Transverse colon (tissue), 4 donors: ENCODE data around the gene TSC22D4.

ENCODE experiments used
- EP300 ChIP-seq: sonication (generic); formaldehyde crosslinking; IDR thresholded peaks from one replicate; pipeline ENCODE4 v1.6.1; 2017; ENCODE audit warnings: antibody characterized with exemption, low read depth
- POLR2A ChIP-seq: fragments of 450-650 bp; IDR thresholded peaks from one replicate; pipeline ENCODE4 v1.6.1; 2016; ENCODE audit warnings: antibody characterized with exemption, mild to moderate bottlenecking, moderate library complexity
- POLR2AphosphoS5 ChIP-seq, 3 donors: sonication (generic); formaldehyde crosslinking; IDR thresholded peaks; one replicate each; pipeline ENCODE4 v1.6.1; 2016; ENCODE audit warnings: antibody characterized with exemption in 3 of 3
- TF ChIP-seq, protein P1 (sequence below), 5 experiments: fragments of 200-600 bp in 3 of 5; fragments of 450-650 bp in 2 of 5; sonication (generic) in 3 of 5; IDR thresholded peaks; 1 replicate in 2 of 5; 2 replicates in 3 of 5; pipeline ENCODE4 v1.5.1; 2016 to 2017; ENCODE audit warnings: antibody characterized with exemption in 5 of 5, inconsistent platforms in 3 of 5, mild to moderate bottlenecking in 2 of 5, moderate library complexity in 1 of 5

DNA sequence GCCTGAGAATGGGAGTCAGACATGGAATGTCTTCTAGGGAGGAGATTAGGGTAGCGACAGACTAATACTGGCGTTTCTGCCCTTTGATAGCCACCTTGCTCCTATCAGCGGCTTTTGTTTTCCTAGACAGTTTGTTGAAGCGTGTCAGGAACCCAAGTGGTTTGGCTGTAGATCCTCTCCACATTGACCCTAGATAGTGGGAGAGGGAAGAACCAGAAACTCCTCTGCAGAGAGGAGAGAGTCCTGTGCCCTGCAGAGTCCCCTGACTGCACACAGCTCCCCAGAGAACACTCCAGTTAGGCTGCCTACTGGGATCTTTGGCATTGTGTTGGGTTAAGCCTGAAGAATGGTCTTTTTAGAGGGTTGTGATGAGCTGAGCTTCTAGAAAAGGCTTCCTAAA, 47.0 kb downstream of the TSC22D4 start:
- TF ChIP-seq POLR2AphosphoS5 (IDR thresholded peaks at IDR 0.05) (no peak), POLR2A (no peak), EP300 (no peak)
- TF ChIP-seq, protein P1, sequence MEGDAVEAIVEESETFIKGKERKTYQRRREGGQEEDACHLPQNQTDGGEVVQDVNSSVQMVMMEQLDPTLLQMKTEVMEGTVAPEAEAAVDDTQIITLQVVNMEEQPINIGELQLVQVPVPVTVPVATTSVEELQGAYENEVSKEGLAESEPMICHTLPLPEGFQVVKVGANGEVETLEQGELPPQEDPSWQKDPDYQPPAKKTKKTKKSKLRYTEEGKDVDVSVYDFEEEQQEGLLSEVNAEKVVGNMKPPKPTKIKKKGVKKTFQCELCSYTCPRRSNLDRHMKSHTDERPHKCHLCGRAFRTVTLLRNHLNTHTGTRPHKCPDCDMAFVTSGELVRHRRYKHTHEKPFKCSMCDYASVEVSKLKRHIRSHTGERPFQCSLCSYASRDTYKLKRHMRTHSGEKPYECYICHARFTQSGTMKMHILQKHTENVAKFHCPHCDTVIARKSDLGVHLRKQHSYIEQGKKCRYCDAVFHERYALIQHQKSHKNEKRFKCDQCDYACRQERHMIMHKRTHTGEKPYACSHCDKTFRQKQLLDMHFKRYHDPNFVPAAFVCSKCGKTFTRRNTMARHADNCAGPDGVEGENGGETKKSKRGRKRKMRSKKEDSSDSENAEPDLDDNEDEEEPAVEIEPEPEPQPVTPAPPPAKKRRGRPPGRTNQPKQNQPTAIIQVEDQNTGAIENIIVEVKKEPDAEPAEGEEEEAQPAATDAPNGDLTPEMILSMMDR (IDR thresholded peaks at IDR 0.05), result no peak
